Activated CD4-positive, alpha-beta T cell treated with anti-CD3 and anti-CD28 coated beads, Interleukin-2, amount 50 U/mL, for 48 hours (primary cell): ENCODE measurements around the gene SLC25A1.

Source experiments
- DNase-seq, 2 experiments: peaks; one replicate each; pipeline ENCODE4 v3.0.0-alpha.2; 2020

The SLC25A1 gene

GRCh38 chr22:19134176-19134831, 44.2 kb downstream of the SLC25A1 start:
- no peak for DNase-seq

- DNase-seq, result no peak
Observed at GRCh38 chr22:19133561-19133960, 45.0 kb downstream of the SLC25A1 start.

- DNase-seq, result no peak
Observed at GRCh38 chr22:19132693-19133400, 45.7 kb downstream of the SLC25A1 start.

- no peak for DNase-seq
Observed at GRCh38 chr22:19132153-19132552, 46.4 kb downstream of the SLC25A1 start.

- no peak for DNase-seq
Observed at GRCh38 chr22:19131685-19132015, 46.9 kb downstream of the SLC25A1 start.

- no peak for DNase-seq
Observed at GRCh38 chr22:19130959-19131684, 47.4 kb downstream of the SLC25A1 start, which contains the start of gene TSSK2. Gene TSSK2 (plus strand): TSS chr22:19131308. CDS start chr22:19131400, 92 bp downstream.

GRCh38 chr22:19129871-19130270, 48.7 kb downstream of the SLC25A1 start:
- DNase-seq, result no peak

GRCh38 chr22:19128946-19129727, 49.4 kb downstream of the SLC25A1 start:
- no peak for DNase-seq

GRCh38 chr22:19128009-19128401, 50.5 kb downstream of the SLC25A1 start:
- no peak for DNase-seq

GRCh38 chr22:19127329-19128008, 51.1 kb downstream of the SLC25A1 start:
- no peak for DNase-seq

- DNase-seq, result no peak
Observed at GRCh38 chr22:19126309-19127273, 51.9 kb downstream of the SLC25A1 start.
